GM12865 (cell line): Measurements from ENCODE around the gene XXYLT1.

Experiments used
- DNase-seq: peaks from one replicate; pipeline ENCODE4 v3.0.0; 2010; ENCODE audit warnings: low read depth
- H3K4me3 ChIP-seq: 2 replicates; pipeline ENCODE4 v1.5.1; 2011; ENCODE audit warnings: mild to moderate bottlenecking, low read depth, low read length, control low read depth
- CTCF ChIP-seq: IDR thresholded peaks from 2 replicates; pipeline ENCODE4 v1.5.1; 2011; ENCODE audit warnings: low read length, control low read depth, low read depth, inconsistent platforms; ENCODE audit not compliant: insufficient read depth; ENCODE audit errors: missing control alignments

Gene XXYLT1

GRCh38 chr3:195036974-195037373, 234.0 kb downstream of the XXYLT1 start:
- DNase-seq = no peak

GRCh38 chr3:195036574-195036973, 234.4 kb downstream of the XXYLT1 start:
- no peak overlapping the region for H3K4me3 ChIP-seq
- no peak for TF ChIP-seq CTCF
- no peak for DNase-seq

More at GRCh38 chr3:195036974-195037373, 234.0 kb downstream of the XXYLT1 start:
- no peak for TF ChIP-seq CTCF
- no peak overlapping the region for H3K4me3 ChIP-seq

DNA sequence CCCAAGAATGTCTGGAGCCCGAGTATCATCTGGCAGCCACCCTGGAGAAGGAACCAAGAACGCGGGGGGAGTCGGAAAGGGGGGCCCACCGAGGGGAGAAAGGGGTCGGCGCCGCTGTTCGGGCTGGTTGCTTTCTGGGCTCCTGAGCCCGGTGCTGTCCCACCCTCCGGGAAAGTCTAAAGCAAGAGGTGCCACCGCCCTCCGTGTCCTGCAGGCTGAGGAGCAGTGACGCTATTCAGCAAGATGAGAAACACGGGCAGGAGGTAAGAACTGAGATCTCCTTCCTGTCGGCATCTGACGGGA, 234.8 kb downstream of the XXYLT1 start:
- TF ChIP-seq CTCF = no peak

GRCh38 chr3:195035345-195036202, 235.4 kb downstream of the XXYLT1 start:
- TF ChIP-seq CTCF = peak; percentile 20
- no peak for DNase-seq
- H3K4me3 ChIP-seq = no peak overlapping the region

More for the DNA sequence above, 234.8 kb downstream of the XXYLT1 start:
- DNase-seq = no peak
- H3K4me3 ChIP-seq = no peak overlapping the region

DNA sequence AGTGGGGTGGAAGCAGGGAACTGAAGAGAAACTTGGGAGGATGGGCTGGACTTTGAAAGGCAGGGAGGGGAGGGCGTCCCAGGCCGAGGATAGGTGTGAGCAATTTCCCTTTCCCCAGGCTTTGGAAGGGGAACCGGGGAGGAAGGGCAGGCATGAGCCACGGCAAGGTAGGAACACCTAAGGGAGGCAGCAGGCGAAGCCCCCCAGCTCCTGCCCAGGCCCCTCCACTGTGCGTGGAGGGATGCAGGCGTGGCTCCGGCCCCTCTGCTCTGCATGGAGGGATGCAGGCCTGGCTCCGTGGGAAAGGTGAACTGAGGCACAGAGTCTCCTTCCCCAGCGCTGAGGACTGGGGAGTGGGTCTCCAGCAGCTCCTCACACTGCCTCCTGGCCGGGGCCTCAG, 236.4 kb downstream of the XXYLT1 start:
- H3K4me3 ChIP-seq = no peak overlapping the region
- no peak for TF ChIP-seq CTCF
- DNase-seq = no peak

DNA sequence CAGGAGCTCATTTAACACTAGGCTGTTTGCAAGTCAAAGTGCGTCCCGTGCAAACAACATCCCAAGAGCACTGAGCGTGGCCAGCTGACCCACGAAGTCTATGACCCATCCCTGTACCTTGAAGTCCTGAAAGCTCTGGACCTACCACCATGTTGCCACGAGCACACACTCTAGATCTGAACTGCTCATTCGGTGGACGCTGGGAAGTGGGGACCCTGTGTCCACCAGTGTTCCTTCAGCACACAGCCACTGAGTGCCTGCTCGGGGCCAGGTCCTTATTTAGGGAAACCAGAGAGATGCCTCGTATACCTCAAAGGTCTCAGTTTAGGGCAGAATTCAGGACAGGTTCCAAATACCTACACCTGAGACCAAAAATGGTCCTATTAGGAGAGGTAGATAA, 236.9 kb downstream of the XXYLT1 start:
- no peak for TF ChIP-seq CTCF
- DNase-seq = no peak
- H3K4me3 ChIP-seq = no peak overlapping the region
